Prostate gland (tissue), 2 donors: Measurements from ENCODE around the gene SUSD1.

ENCODE experiments used
- POLR2A ChIP-seq: fragments of 450-650 bp; IDR thresholded peaks from one replicate; pipeline ENCODE4 v1.6.1; 2016; ENCODE audit warnings: antibody characterized with exemption, mild to moderate bottlenecking
- POLR2AphosphoS5 ChIP-seq: sonication (generic); formaldehyde crosslinking; IDR thresholded peaks from one replicate; pipeline ENCODE4 v1.6.1; 2017; ENCODE audit warnings: antibody characterized with exemption
- TF ChIP-seq, protein P1 (sequence below), 4 experiments: fragments of 200-600 bp in 2 of 4; fragments of 450-650 bp in 2 of 4; sonication (generic) in 2 of 4; IDR thresholded peaks; 1 replicate in 3 of 4; 2 replicates in 1 of 4; pipeline ENCODE4 v1.5.1; 2016 to 2019; ENCODE audit warnings: antibody characterized with exemption in 4 of 4, mild to moderate bottlenecking in 2 of 4, moderate library complexity in 2 of 4

DNA sequence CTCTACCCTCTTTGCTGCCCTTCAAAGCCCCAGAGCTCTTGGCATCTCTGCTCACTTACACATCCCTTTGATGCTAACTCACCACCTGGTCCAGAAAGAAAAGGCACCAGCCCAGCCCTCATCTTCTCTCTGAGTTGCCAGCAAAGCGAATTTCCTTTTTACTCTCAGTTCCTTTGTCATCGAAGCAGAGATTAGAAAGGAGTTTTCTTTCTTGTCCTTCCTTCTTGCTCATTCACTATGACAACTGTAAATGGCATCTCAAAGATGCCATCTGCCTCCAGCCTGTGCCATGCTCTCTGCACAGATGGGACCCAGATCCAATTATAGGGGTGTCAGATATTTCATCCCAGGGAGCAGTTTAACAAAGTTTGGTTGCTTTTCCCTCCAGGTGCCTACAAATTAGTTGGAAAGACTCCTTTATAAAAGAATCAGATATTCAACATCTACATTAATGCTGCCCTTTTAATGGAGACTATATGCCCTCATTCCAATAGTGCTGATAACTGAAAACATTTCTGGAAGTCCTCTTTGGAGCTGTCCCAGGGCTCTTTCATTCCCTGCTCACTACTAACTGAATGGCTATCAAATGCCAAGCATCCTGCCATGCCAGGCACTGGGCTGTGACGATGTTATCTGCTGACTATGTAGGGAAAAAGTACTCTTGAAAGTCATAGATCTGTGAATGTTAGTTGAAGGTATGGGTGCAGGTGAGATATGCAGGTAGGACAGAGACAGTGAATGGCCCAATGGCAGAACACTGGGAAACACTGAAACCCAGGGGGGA lies 58.9 kb downstream of the SUSD1 start:
- no peak for TF ChIP-seq POLR2A
- TF ChIP-seq, protein P1, sequence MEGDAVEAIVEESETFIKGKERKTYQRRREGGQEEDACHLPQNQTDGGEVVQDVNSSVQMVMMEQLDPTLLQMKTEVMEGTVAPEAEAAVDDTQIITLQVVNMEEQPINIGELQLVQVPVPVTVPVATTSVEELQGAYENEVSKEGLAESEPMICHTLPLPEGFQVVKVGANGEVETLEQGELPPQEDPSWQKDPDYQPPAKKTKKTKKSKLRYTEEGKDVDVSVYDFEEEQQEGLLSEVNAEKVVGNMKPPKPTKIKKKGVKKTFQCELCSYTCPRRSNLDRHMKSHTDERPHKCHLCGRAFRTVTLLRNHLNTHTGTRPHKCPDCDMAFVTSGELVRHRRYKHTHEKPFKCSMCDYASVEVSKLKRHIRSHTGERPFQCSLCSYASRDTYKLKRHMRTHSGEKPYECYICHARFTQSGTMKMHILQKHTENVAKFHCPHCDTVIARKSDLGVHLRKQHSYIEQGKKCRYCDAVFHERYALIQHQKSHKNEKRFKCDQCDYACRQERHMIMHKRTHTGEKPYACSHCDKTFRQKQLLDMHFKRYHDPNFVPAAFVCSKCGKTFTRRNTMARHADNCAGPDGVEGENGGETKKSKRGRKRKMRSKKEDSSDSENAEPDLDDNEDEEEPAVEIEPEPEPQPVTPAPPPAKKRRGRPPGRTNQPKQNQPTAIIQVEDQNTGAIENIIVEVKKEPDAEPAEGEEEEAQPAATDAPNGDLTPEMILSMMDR (IDR thresholded peaks at IDR 0.05): no peak
- no peak for TF ChIP-seq POLR2AphosphoS5
